Measurements from ENCODE around the gene DCAF5.

The DCAF5 gene

GRCh38 chr14:69142101-69142500 lies 10.8 kb downstream of the DCAF5 start:
- no peak for DNase-seq

DNA sequence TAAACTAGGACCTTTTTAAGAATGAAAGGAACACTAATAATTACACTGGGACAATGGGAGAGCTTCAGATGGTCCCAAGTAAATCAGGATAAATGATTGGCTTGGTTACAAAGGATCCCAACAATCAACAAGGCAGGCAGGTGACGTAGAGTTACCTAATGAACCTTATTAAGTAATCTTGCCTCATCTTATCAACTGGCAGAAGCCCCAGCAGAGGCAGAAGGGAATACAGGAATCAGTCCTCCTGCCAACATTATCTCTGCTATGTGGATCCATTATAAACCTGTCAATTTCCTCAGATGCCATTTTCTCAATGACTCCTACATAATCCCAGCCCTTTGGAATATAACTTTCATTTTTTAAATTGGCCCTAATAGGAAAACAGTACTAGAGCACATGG lies 11.4 kb downstream of the DCAF5 start:
- DNase-seq, result no peak

GRCh38 chr14:69139743-69140142 lies 13.2 kb downstream of the DCAF5 start:
- no peak for DNase-seq

DNA sequence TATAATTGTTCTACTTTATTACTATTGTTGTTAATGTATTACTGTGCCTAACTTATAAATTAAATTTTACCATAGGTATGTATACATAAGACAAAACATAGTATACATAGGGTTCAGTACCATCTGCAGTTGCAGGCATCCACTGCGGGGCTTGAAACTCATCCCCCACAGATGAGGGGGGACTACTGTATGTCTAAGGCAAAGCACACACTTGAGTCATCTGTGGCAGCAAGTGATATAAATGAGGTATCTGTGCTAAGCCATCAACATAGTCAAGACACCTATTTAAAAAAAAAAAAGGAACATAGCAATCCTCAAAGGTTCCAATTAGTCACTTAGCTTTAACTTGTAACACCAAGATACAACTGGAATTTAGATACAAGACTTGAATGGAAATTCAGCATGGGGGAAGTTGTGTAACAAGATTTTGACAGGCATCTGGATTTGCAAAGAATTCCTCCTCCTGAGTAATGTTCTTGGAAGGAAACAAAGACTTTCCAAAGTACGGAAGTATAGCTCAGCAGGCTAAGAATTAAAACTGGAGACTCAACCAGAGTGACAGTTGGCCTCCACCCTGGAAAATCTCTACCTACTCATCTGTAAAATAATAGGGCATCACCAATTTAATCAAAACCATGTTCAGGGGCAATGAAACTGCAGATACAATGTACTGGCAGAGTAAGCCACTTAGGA lies 14.9 kb downstream of the DCAF5 start:
- DNase-seq, result no peak

- DNase-seq, result no peak
These were observed 15.5 kb downstream of the DCAF5 start for GRCh38 chr14:69137416-69137815.

- DNase-seq, result peak; percentile 81
These were observed 17.8 kb downstream of the DCAF5 start for GRCh38 chr14:69135133-69135532.

DNA sequence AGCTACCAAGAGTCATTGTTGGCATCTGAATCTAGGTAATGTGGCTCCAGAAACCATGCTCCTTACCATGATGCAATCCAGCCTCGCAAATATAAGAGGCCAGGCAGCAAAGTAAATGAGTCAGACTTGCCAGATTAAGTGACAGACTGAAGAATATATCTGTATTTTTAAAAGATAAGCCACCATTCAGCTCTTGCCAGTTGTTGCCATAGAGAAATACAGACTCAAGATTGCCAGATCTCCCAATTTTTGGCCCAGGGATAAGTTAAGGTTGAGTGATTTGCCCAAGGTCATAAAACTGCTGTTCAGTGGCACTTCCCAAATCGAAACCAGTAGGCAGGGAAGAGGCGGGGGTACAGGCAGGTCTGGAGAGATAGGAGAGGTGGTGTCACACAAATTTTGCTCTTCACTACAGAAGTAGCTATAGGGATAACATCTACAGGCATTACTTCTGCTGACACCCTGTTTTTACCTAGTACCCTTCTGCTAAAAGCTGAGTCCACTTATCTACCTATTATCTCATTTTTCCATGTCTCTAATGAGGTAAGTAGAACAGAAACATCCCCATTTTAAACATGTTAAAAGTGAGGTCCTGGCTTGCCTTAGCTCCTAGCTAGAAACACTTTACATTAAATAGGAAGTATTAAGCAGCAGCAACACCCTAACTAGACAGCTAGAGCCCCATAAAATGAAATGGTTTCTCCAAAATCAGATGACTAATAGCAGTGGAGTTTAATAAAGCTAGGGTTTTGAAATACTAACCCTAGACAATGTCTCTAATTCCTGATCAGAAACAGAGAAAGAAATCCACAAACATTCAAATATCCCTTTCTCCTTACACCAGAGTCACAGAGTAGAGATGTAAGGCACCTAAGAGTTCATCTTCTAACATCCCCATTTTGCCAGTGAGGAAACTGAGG lies 19.5 kb downstream of the DCAF5 start:
- DNase-seq, result peak; percentile 35

DNA sequence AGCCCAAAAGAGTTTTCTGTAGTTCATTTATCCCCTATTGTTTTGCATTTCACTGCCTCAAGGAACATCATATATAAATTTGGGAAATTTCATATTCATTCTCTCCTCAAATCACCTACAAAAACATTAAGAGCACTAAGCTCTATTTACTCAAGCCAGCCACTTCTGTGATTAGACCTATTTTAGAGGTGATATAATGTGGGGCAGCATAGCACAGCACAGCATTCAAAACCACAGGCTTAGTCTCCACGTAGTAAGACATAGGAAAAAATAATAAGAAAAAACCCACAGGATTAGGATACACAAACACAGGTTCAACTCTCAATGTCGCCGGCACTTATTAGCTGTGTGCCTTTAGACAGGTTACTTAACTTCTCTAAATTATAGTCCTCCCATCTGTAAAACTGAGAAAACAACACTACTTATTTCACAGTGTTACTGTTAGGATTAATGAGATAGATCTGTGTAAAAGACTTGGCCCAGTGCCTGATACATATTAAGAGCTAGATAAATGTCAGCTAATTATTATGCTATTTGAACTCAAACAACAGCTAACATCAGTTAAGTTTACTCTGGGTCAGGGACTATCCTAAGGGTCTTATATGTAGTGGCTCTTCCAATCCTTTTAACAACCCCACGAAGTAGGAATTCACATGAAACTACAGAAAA lies 20.3 kb downstream of the DCAF5 start:
- DNase-seq, result no peak

DNA sequence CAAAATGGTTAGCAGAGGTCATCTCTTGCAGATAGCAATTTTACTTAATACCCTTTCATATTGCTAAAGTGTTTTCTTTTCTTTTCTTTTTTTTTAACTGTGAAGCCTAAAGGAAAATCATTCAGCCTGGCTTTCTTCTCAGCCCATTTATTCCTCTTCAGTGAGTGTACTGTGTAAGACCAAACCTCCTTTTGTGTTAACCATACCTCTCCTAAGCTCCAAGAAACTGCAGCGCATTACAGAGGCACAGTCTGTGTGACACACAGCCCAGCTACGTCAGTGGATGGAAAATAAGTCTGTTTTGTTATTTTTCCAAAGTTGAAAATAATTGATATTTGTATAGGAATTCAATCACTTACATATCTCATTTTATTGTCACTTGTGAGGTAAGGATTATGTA lies 21.7 kb downstream of the DCAF5 start:
- no peak for DNase-seq

DNA sequence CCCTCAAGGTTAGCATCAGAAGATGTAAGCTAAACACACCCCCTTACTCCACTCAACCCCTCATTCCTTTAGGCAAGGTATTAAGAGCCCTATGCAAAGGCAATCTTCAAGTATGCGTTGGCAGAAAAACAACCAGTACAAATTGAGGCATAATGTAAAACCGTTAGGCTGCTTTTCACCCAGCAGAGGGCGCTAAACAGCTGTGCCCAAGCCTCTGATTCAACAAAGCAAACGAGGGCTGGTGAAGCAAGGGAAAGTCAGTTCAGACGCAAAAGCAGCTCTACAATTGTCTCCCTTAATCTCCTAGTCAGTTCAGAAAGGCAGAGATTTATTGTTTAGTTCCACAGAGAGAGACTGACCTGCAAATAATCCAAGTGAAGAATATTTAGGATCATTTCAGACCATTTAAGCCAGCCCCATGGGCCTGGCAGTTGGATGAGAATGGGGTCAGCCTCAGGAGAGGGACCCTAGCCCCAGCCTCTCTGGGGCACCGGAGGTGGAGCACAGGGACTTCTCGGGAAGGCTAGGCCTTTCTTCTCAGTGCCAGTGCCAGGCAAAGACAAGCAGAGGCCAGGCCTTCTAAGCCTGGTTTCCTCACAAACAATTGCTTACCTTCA lies 23.5 kb downstream of the DCAF5 start:
- DNase-seq, result peak; percentile 90

GRCh38 chr14:69118305-69118704 lies 34.6 kb downstream of the DCAF5 start:
- DNase-seq, result no peak

DNA sequence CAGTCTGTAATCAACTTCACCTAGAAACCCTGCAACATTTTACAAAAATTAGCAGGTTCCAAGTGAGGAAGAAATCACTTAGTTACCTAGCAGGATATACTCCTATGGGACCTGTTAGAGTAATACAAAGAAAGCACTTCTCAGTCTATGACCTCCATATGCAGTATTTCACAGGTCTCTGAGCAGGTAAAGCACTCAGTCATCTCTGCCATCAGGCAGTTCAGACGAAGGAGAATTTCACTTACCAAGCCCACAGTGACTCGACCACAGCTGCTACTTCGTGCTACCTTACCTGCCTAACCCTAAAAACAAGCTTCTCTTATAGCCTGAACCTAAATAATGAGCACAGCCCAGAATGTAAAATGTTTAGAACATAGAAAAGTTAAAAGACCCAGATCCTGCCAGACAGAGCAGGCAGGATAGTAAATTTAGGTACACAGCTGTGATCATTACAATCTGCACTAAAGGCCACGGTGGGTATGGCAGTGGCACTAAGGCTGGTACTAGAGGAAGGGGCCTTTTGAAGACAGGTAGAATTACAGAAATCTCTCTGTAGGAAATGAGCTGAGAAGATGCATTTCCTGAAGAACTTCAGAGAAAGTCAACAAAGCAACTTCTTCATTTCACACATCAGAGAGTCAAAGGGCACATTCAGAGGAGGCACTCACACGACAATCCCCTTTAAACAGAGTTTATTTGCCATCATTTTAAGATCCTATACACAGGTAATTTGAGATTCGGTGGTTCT lies 35.7 kb downstream of the DCAF5 start:
- no peak for DNase-seq

DNA sequence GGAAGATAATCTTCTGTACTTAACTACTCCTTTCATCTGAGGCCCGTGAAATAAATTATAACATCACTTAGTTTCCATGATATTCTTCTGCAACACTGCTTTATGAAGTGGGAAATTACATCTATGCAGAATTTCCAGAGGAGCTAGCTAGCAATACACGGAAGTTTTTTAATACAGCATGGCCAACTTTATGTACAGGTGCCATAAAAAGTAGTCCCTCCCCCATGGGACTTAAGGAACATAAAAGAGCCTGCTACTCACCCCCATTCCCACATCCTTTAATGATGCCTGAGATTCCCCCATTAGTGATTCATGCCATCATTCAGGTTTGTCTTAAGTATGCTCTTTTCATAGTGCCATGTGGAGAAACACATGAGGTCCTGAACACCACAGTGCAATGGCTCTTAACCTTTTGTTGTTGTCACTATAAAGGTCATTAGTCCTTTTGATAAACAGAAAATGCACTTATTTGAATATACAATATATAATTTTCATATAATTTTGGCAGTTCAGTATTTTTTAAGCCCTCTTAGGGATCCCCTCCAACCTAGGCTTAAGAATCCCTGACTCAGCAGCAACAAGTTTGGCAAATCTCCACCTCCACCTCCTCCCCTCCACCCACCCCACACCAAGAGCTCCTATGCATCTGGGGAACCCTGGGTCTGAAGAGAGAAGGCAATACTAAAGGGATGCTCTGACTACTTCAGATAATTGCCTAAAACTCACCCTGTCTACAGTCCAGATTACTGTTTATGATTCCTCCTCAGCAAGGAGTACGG lies 37.3 kb downstream of the DCAF5 start:
- no peak for DNase-seq

DNA sequence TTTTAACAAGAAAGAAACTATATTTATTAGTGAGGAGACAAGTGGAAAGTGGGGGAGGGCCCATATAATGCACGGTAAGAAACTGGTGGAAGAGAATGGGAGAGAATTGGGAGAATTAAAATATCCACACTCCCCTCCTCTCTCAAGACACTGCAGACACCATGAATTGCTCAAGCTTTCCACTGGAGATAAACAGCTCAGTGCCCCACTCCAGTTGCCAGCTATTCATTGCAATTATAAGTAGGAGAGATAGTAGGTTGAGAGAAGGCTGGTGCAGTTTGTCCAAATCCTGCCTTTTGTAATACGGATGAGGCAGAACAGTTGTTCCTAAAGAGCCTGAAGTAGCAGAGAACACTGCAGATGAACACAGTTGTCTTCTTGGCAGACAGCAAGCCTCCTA lies 38.2 kb downstream of the DCAF5 start:
- no peak for DNase-seq

DNA sequence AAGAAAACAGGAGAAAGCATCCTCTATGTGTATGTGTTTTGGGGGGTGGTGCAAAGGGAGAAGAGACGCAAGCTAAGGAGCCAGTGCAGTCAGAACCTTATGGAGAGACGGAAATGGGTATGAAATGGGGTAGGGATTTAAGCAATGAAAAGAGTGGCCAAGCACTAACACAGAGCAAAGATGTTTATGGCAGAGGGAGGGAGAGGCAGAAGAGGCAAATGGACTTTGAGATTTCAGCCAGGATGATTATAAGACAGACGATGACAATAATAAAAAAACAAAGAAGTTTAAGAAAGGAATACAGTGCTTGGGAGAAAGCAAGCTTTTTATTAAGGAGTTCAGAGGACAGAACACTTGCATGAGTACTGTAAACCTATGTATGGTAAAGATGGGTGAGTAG lies 44.6 kb downstream of the DCAF5 start:
- DNase-seq, result no peak

- DNase-seq, result peak; percentile 83
These were observed 45.4 kb downstream of the DCAF5 start for GRCh38 chr14:69107407-69108003.

DNA sequence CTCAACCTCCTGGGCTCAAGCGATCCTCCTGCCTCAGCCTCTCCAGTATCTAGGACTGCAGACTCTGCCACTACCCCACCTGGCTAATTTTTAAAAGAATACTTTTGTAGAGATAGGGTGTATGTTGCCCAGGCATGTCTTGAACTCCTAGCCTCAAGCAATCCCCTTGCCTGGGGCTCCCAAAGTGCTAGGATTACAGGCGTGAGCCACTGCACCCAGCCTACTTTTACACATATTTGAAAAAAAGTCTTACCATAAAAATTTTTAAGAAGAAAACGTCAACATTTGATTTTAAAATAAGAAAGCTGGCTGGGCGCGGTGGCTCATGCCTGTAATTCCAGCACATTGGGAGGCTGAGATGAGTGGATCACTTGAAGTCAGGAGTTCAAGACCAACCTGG lies 46.5 kb downstream of the DCAF5 start:
- DNase-seq, result no peak

DNA sequence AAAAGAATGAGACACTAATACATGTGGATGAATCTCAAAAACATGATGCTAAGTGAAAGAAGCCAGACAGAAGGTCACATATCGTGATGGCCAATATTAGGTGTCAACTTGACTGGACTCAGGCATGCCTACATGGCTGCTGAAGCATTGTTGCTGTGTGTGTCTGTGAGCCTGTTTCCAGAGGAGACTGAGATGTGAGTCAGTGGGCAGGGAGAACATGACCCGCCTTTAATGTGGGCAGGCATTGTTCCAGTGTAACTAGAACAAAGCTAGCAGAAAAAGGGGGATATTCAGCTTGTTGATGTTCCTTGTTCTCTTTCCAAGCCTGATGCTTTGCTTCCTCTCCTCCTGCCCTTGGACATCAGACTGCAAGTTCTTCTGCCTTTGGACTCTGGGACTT lies 47.6 kb downstream of the DCAF5 start:
- DNase-seq, result no peak

DNA sequence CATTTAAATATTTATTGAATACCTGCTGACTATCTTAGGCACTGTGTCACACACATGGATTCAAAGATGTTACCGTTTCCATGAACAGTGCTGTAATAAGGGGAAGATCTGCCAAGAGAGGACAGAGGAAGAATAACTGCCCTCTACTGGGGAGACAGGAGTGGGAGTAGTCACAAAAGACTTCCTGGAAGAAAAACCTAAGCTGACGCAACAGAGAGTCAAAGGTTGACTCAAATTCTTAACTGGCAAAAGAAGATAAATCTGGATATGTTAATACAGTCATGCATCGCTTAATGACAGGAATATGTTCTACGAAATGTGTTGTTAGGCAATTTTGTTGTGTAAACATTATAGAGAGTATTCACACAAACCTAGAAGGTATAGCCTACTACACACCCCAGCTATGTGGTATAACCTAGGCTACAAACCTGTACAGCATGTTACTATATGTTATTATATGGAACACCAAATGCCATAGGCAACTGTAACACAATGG lies 51.5 kb downstream of the DCAF5 start:
- no peak for DNase-seq

- DNase-seq, result no peak
These were observed 54.9 kb downstream of the DCAF5 start for GRCh38 chr14:69097974-69098373.
